GM12801 (cell line): ENCODE data around the gene DPEP2NB.

Experiments used
- CTCF ChIP-seq: IDR thresholded peaks from one replicate; pipeline ENCODE4 v1.5.1; 2011; ENCODE audit warnings: control low read depth; ENCODE audit not compliant: insufficient read length; ENCODE audit errors: extremely low read depth

The DPEP2NB gene

GRCh38 chr16:68031951-68032350, 16.2 kb upstream of the DPEP2NB start:
- TF ChIP-seq CTCF = no peak

- TF ChIP-seq CTCF = no peak
Observed at GRCh38 chr16:68028996-68029395, 13.3 kb upstream of the DPEP2NB start.

GRCh38 chr16:68022728-68023537, 7.2 kb upstream of the DPEP2NB start, which contains the start of the genes DDX28 and DUS2:
TSS of gene DDX28 (minus strand) at chr16:68023232. CDS start at chr16:68023202, 30 bp downstream.
TSS of gene DUS2 (plus strand) at chr16:68023284. CDS start at chr16:68038024, 14,740 bp downstream.
- no peak for TF ChIP-seq CTCF

- no peak for TF ChIP-seq CTCF
Observed at GRCh38 chr16:68022278-68022727, 6.6 kb upstream of the DPEP2NB start.

- no peak for TF ChIP-seq CTCF
Observed at GRCh38 chr16:68021490-68021889, 5.8 kb upstream of the DPEP2NB start.

- no peak for TF ChIP-seq CTCF
Observed at GRCh38 chr16:68019167-68019680, 3.5 kb upstream of the DPEP2NB start.

- no peak for TF ChIP-seq CTCF
Observed at GRCh38 chr16:68013440-68013839, 2.3 kb downstream of the DPEP2NB start.
